H9 (cell line): Measurements from ENCODE around the gene PPP4R3B. TPM values are rescaled to one million over a fixed set of nuclear protein-coding genes. Genes with fewer than 3 reads are reported as not detected.

Experiments
- DNase-seq: peaks from one replicate; pipeline ENCODE4 v3.0.0-alpha.2; 2017
- H2AFZ ChIP-seq: one replicate; pipeline ENCODE4 v1.6.1; 2013; ENCODE audit warnings: mild to moderate bottlenecking, low read length, control low read depth, moderate library complexity
- H2AK5ac ChIP-seq: 2 replicates; pipeline ENCODE4 v1.6.1; 2013; ENCODE audit warnings: low read length, control low read depth, mixed read lengths; ENCODE audit not compliant: insufficient read length
- H2BK120ac ChIP-seq: one replicate; pipeline ENCODE4 v1.6.1; 2013; ENCODE audit warnings: low read depth, mild to moderate bottlenecking, low read length, control low read depth, inconsistent platforms; ENCODE audit not compliant: poor library complexity, severe bottlenecking
- H2BK12ac ChIP-seq: 2 replicates; pipeline ENCODE4 v1.6.1; 2013; ENCODE audit warnings: low read length, control low read depth, mixed read lengths, low read depth; ENCODE audit not compliant: insufficient read length
- H2BK15ac ChIP-seq: 2 replicates; pipeline ENCODE4 v1.6.1; 2013; ENCODE audit warnings: low read depth, low read length, control low read depth
- H2BK20ac ChIP-seq: one replicate; pipeline ENCODE4 v1.6.1; 2013; ENCODE audit warnings: low read depth, mild to moderate bottlenecking, low read length, control low read depth, inconsistent platforms; ENCODE audit not compliant: poor library complexity, severe bottlenecking
- H2BK5ac ChIP-seq: 2 replicates; pipeline ENCODE4 v1.6.1; 2013; ENCODE audit warnings: low read length, control low read depth, mixed read lengths; ENCODE audit not compliant: insufficient read length
- H3K14ac ChIP-seq: 2 replicates; pipeline ENCODE4 v1.6.1; 2013; ENCODE audit warnings: low read length, control low read depth; ENCODE audit not compliant: insufficient read depth
- H3K18ac ChIP-seq: 2 replicates; pipeline ENCODE4 v1.6.1; 2013; ENCODE audit warnings: low read depth, mild to moderate bottlenecking, mixed read lengths, low read length, control low read depth; ENCODE audit not compliant: insufficient read length
- H3K23ac ChIP-seq: 2 replicates; pipeline ENCODE4 v1.6.1; 2013; ENCODE audit warnings: low read length, control low read depth, mixed read lengths, low read depth; ENCODE audit not compliant: insufficient read length
- H3K23me2 ChIP-seq: 2 replicates; pipeline ENCODE4 v1.6.1; 2013; ENCODE audit warnings: low read depth, mild to moderate bottlenecking, mixed read lengths, low read length, control low read depth; ENCODE audit not compliant: insufficient read length, poor library complexity, severe bottlenecking
- H3K27ac ChIP-seq: 2 replicates; pipeline ENCODE4 v1.5.1; 2013; ENCODE audit warnings: low read length, control low read depth, mixed read lengths, low read depth; ENCODE audit not compliant: insufficient read length
- H3K27me3 ChIP-seq: 2 replicates; pipeline ENCODE4 v1.6.1; 2013; ENCODE audit warnings: low read length, control low read depth, inconsistent platforms; ENCODE audit not compliant: insufficient read depth
- H3K4ac ChIP-seq: 2 replicates; pipeline ENCODE4 v1.6.1; 2013; ENCODE audit warnings: low read depth, mild to moderate bottlenecking, control low read depth, inconsistent platforms, low read length, moderate library complexity
- H3K4me1 ChIP-seq: 2 replicates; pipeline ENCODE4 v1.6.1; 2013; ENCODE audit warnings: low read length, control low read depth, inconsistent platforms; ENCODE audit not compliant: insufficient read depth
- H3K4me2 ChIP-seq: 2 replicates; pipeline ENCODE4 v1.6.1; 2013; ENCODE audit warnings: low read length, control low read depth, mixed read lengths; ENCODE audit not compliant: insufficient read length, insufficient read depth
- H3K56ac ChIP-seq: 2 replicates; pipeline ENCODE4 v1.6.1; 2013; ENCODE audit warnings: low read depth, mild to moderate bottlenecking, mixed read lengths, low read length, control low read depth; ENCODE audit not compliant: insufficient read length
- H3K79me1 ChIP-seq: 2 replicates; pipeline ENCODE4 v1.6.1; 2013; ENCODE audit warnings: low read depth, mild to moderate bottlenecking, moderate library complexity, low read length, control low read depth, inconsistent platforms; ENCODE audit not compliant: insufficient read depth, poor library complexity, severe bottlenecking
- H3K79me2 ChIP-seq: 2 replicates; pipeline ENCODE4 v1.6.1; 2013; ENCODE audit warnings: low read length, control low read depth, inconsistent platforms; ENCODE audit not compliant: insufficient read depth
- H3K9ac ChIP-seq: 2 replicates; pipeline ENCODE4 v1.6.1; 2013; ENCODE audit warnings: low read length, control low read depth, mixed read lengths; ENCODE audit not compliant: insufficient read length; ENCODE audit errors: extremely low read depth
- H3K9me3 ChIP-seq: one replicate; pipeline ENCODE4 v1.6.1; 2013; ENCODE audit warnings: low read depth, low read length, inconsistent platforms; ENCODE audit not compliant: control insufficient read depth
- H3T11ph ChIP-seq: one replicate; pipeline ENCODE4 v1.6.1; 2013; ENCODE audit warnings: mild to moderate bottlenecking, low read length, control low read depth, inconsistent platforms
- H4K20me1 ChIP-seq: one replicate; pipeline ENCODE4 v1.6.1; 2013; ENCODE audit not compliant: control insufficient read depth, insufficient read length, insufficient read depth
- H4K5ac ChIP-seq: 2 replicates; pipeline ENCODE4 v1.6.1; 2013; ENCODE audit warnings: low read depth, mild to moderate bottlenecking, mixed read lengths, low read length, control low read depth; ENCODE audit not compliant: insufficient read length
- H4K8ac ChIP-seq: replicated peaks from 2 replicates; pipeline ENCODE4 v1.6.1; 2013; ENCODE audit warnings: low read length, control low read depth, mixed read lengths, low read depth; ENCODE audit not compliant: insufficient read length
- H4K91ac ChIP-seq: 2 replicates; pipeline ENCODE4 v1.6.1; 2013; ENCODE audit warnings: low read depth, mild to moderate bottlenecking, moderate library complexity, mixed read lengths, low read length, control low read depth; ENCODE audit not compliant: insufficient read length
- H3K27ac Mint-ChIP-seq, 3 experiments: 2 replicates in 2 of 3; 3 replicates in 1 of 3; pipeline ENCODE4 v1.8.0; 2020 to 2021; ENCODE audit warnings: mixed read lengths in 3 of 3, mild to moderate bottlenecking in 1 of 3, moderate library complexity in 1 of 3
- H3K27me3 Mint-ChIP-seq: 2 replicates; pipeline ENCODE4 v1.8.0; 2021; ENCODE audit warnings: low read depth, mild to moderate bottlenecking, moderate library complexity, mixed read lengths
- H3K36me3 Mint-ChIP-seq, 3 experiments: 2 replicates in 2 of 3; 3 replicates in 1 of 3; pipeline ENCODE4 v1.8.0; 2020 to 2021; ENCODE audit warnings: low read depth in 3 of 3, mixed read lengths in 3 of 3; ENCODE audit not compliant: insufficient read depth in 1 of 3
- H3K4me1 Mint-ChIP-seq, 2 experiments: 2 replicates each; pipeline ENCODE4 v1.8.0; 2020; ENCODE audit warnings: mixed read lengths in 2 of 2
- H3K4me3 Mint-ChIP-seq, 2 experiments: 2 replicates in 1 of 2; 3 replicates in 1 of 2; pipeline ENCODE4 v1.8.0; 2020 to 2021; ENCODE audit warnings: mild to moderate bottlenecking in 2 of 2, mixed read lengths in 2 of 2, moderate library complexity in 1 of 2
- H3K9me3 Mint-ChIP-seq, 2 experiments: 2 replicates in 1 of 2; 3 replicates in 1 of 2; pipeline ENCODE4 v1.8.0; 2020; ENCODE audit warnings: mild to moderate bottlenecking in 2 of 2, mixed read lengths in 2 of 2, moderate library complexity in 1 of 2
- CTCF ChIP-seq: fragments of 200-600 bp; sonication (generic); conservative IDR thresholded peaks from 3 replicates; pipeline ENCODE4 v1.8.0; 2021; ENCODE audit warnings: antibody characterized with exemption, mild to moderate bottlenecking
- WGBS: extraction: QIAGEN DNeasy Blood & Tissue Kit; methylation state at CpG from one replicate; pipeline ENCODE4 v1.1.7; 2013; ENCODE audit warnings: missing lambda C conversion rate, low lambda C conversion rate, mixed read lengths; ENCODE audit not compliant: insufficient read length; ENCODE audit errors: extremely low coverage; 5-methylcytosine and 5-hydroxymethylcytosine counted together
- total RNA-seq: library from RNA; stranded (reverse); gene quantifications from 2 replicates; pipeline ENCODE4 v1.2.1, GENCODE V29; 2021

PPP4R3B gene
- total RNA-seq, 1 experiment from 2014 or later: 37.6 TPM

DNA sequence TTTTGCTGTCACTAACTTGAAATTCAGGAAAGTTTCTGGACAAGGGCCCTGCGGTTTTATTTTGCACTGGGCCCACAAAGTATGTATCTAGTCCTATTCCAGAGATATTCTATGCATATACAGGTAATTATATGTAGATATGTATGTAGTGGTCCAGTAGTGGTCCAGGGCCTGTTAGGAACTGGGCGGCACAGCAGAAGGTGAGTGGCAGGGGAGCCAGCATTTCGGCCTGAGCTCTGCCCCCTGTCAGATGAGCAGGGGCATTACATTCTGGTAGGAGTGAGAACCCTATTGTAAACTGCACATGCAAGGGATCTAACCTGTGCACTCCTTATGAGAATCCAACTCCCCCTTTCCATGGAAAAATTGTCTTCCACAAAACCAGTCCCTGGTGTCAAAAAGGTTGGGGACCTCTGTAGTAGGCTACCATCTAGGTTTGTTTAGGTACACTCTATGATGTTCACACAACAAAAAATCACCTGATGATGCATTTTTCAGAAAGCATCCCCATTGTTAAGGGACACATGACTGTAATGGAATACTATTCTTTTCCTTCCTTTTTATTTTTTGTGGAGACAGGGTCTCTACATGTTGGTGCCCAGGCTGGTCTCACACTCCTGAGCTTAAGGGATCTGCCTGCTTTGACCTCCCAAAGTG lies 2.8 kb upstream of the PPP4R3B start:
- Histone ChIP-seq H3K56ac (no peak overlapping the region), H3K18ac (no peak overlapping the region), H2BK120ac (no peak overlapping the region), H3K9me3 (no peaks in the 10 kb centered on the region), H2AK5ac (no peak overlapping the region), H2BK20ac (no peak overlapping the region), H4K5ac (no peak overlapping the region), H3K79me2 (peaks cover 12% of the 10 kb centered on the region; the same call in 1 of the 2 replicates), H3K14ac (no peak overlapping the region), H4K20me1 (no peaks in the 10 kb centered on the region), H4K8ac (no peak overlapping the region), H2BK5ac (no peak overlapping the region), H3K4ac (no peak overlapping the region), H3K79me1 (peaks cover 6% of the 10 kb centered on the region), H4K91ac (no peak overlapping the region), H3K23me2 (peaks cover 7% of the 10 kb centered on the region), H3T11ph (no peak overlapping the region), H3K4me2 (no peak overlapping the region), H3K27ac (no peak overlapping the region), H3K4me1 (no peaks in the 10 kb centered on the region), H2AFZ (no peak overlapping the region), H2BK15ac (no peak overlapping the region), H3K23ac (no peak overlapping the region), H2BK12ac (no peak overlapping the region), H3K27me3 (no peaks in the 10 kb centered on the region), H3K9ac (no peak overlapping the region)
- peaks cover 21 to 28% of the 10 kb centered on the region in 2 experiments for H3K4me1 Mint-ChIP-seq
- peak; percentile 48 for DNase-seq
- no peaks in the 10 kb centered on the region for H3K9me3 Mint-ChIP-seq
- peaks cover 0 to 6% (median 4%) of the 10 kb centered on the region in 3 experiments for H3K36me3 Mint-ChIP-seq
- no peak overlapping the region; a peak in 4 of 5 replicates for H3K4me3 Mint-ChIP-seq
- peak; percentile 65 for TF ChIP-seq CTCF
- H3K27me3 Mint-ChIP-seq: no peaks in the 10 kb centered on the region
- WGBS: no CpG with 5 or more reads among the region's 3 CpGs
- H3K27ac Mint-ChIP-seq: no peak overlapping the region
